GM12878 (cell line): ENCODE measurements around the gene STPG4. TPM values are rescaled to one million over a fixed set of nuclear protein-coding genes. Genes with fewer than 3 reads are reported as not detected.

Experiments used
- ATAC-seq: fragments of 200-7000 bp; cut with Tn5 transposase; 3 replicates; pipeline ENCODE4 v1.9.1; 2020; ENCODE audit warnings: mild to moderate bottlenecking, moderate library complexity
- Bru-seq: library from RNA; stranded (reverse); fragments of 400-500 nt; gene quantifications from one replicate; lab custom pipeline; 2021; lab: Mats Ljungman, UMichigan
- BruChase-seq, 2 experiments: library from RNA; stranded (reverse); fragments of 400-500 nt; gene quantifications; one replicate each; lab custom pipeline; 2021; lab: Mats Ljungman, UMichigan
- BruUV-seq: library from RNA; stranded (reverse); fragments of 400-500 nt; replicated peaks from 2 replicates; lab custom pipeline; 2021; lab: Mats Ljungman, UMichigan
- CTCF ChIA-PET: fragments of 300-600 bp; sonication (Branson Sonifier 250); formaldehyde crosslinking; extraction: SDS; loops from one replicate; lab custom pipeline; 2021; ENCODE audit warnings: inconsistent platforms; lab: Yijun Ruan, JAX
- POLR2A ChIA-PET: fragments of 350-600 bp; formaldehyde crosslinking; extraction: SDS; loops from one replicate; lab custom pipeline; 2021; ENCODE audit warnings: inconsistent platforms; lab: Charles Lee
- RAD21 ChIA-PET: fragments of 300-600 bp; sonication (Branson Sonifier 250); formaldehyde crosslinking; loops from one replicate; lab custom pipeline; 2023; ENCODE audit warnings: antibody characterized with exemption; ENCODE audit not compliant: unreplicated experiment; lab: Charles Lee
- SMC1A ChIA-PET: fragments of 300-600 bp; sonication (Branson Sonifier 250); formaldehyde crosslinking; loops from one replicate; lab custom pipeline; 2023; ENCODE audit not compliant: unreplicated experiment, uncharacterized antibody; lab: Charles Lee
- DNase-seq: peaks from one replicate; pipeline ENCODE4 v3.0.0-alpha.2; 2011; ENCODE audit warnings: low read depth, low spot score
- FAIRE-seq: peaks from 3 replicates; lab custom pipeline; 2011; peaks lifted over from hg19 to GRCh38; lab: Jason Lieb, UNC
- H2AFZ ChIP-seq: 2 replicates; pipeline ENCODE4 v1.6.0; 2011; ENCODE audit warnings: low read depth, low read length, control low read depth; ENCODE audit not compliant: control insufficient read depth
- H3K27ac ChIP-seq: 2 replicates; pipeline ENCODE4 v1.5.1; 2011; ENCODE audit warnings: control low read depth; ENCODE audit not compliant: control insufficient read depth, insufficient read depth
- H3K27me3 ChIP-seq, 2 experiments: replicated peaks in 1 of 2; 2 replicates each; pipeline versions ENCODE4 v1.6.0 to v1.6.1; 2011; ENCODE audit warnings: low read length in 1 of 2; ENCODE audit not compliant: control insufficient read depth in 2 of 2, insufficient read depth in 2 of 2
- H3K36me3 ChIP-seq, 2 experiments: 2 replicates each; pipeline ENCODE4 v1.5.1; 2011; ENCODE audit warnings: low read length in 1 of 2; ENCODE audit not compliant: control insufficient read depth in 2 of 2, insufficient read depth in 2 of 2
- H3K4me1 ChIP-seq: 2 replicates; pipeline ENCODE4 v1.6.1; 2011; ENCODE audit warnings: mild to moderate bottlenecking, low read length, moderate library complexity, mixed read lengths; ENCODE audit not compliant: control insufficient read depth, insufficient read depth
- H3K4me2 ChIP-seq: 2 replicates; pipeline ENCODE4 v1.6.0; 2011; ENCODE audit warnings: control low read depth; ENCODE audit not compliant: control insufficient read depth, insufficient read depth
- H3K4me3 ChIP-seq: fragments of 200-600 bp; sonication (generic); 2 replicates; pipeline ENCODE4 v1.5.1; 2016
- H3K79me2 ChIP-seq: 2 replicates; pipeline ENCODE4 v1.6.0; 2011; ENCODE audit warnings: low read length; ENCODE audit not compliant: control insufficient read depth, insufficient read depth
- H3K9ac ChIP-seq: 2 replicates; pipeline ENCODE4 v1.8.0; 2011; ENCODE audit warnings: low read length, control low read depth, mixed read lengths; ENCODE audit not compliant: control insufficient read depth, insufficient read depth
- H3K9me3 ChIP-seq: replicated peaks from 3 replicates; pipeline ENCODE4 v1.5.1; 2011; ENCODE audit warnings: mild to moderate bottlenecking, low read length; ENCODE audit not compliant: control insufficient read depth, insufficient read depth
- H4K20me1 ChIP-seq: 2 replicates; pipeline ENCODE4 v1.6.0; 2011; ENCODE audit not compliant: control insufficient read depth, insufficient read depth
- BACH1 ChIP-seq: fragments of 450-650 bp; IDR thresholded peaks from 2 replicates; pipeline ENCODE4 v1.6.1; 2017; ENCODE audit warnings: mild to moderate bottlenecking, borderline replicate concordance
- GABPA ChIP-seq: IDR thresholded peaks from 2 replicates; pipeline ENCODE4 v1.6.1; 2014; ENCODE audit warnings: antibody characterized with exemption, low read depth, mild to moderate bottlenecking, inconsistent platforms
- HDAC6 ChIP-seq: fragments of 200-600 bp; sonication (generic); IDR thresholded peaks from one replicate; pipeline ENCODE4 v1.8.0; 2017; ENCODE audit warnings: antibody characterized with exemption; ENCODE audit not compliant: unreplicated experiment
- NFXL1 ChIP-seq: fragments of 450-650 bp; IDR thresholded peaks from 2 replicates; pipeline ENCODE4 v1.6.1; 2017; ENCODE audit warnings: antibody characterized with exemption, mild to moderate bottlenecking, borderline replicate concordance
- RUNX3 ChIP-seq: IDR thresholded peaks from 2 replicates; pipeline ENCODE4 v1.6.1; 2012; ENCODE audit warnings: low read length, inconsistent platforms
- WGBS: methylation state at CpG from one replicate; pipeline ENCODE4 v1.1.6; 2016; ENCODE audit warnings: low lambda C conversion rate; ENCODE audit not compliant: insufficient replicate concordance, insufficient coverage; ENCODE audit errors: missing lambda C conversion rate; 5-methylcytosine and 5-hydroxymethylcytosine counted together
- in situ Hi-C: fragments of 300-500 bp; cut with MboI; formaldehyde crosslinking; loops from 9 replicates; pipeline ENCODE4 v1.14.3; 2018; ENCODE audit warnings: mixed read lengths
- intact Hi-C: fragments of 100-400 bp; cut with micrococcal nuclease; formaldehyde crosslinking; loops from one replicate; pipeline ENCODE4 v1.14.2; 2022; ENCODE audit not compliant: unreplicated experiment
- long read RNA-seq, 2 experiments: library from polyadenylated mRNA; unstranded; transcript quantifications; one replicate each; pipeline ENCODE4 v2.0.0, GENCODE V29; 2019 to 2020
- polyA minus RNA-seq, 3 experiments: library from RNA; depleted of rRNA, polyadenylated mRNA; stranded (reverse); fragments of >200 nt; gene quantifications; 2 replicates each; pipeline ENCODE4 v1.2.3, GENCODE V29; 2011
- polyA plus RNA-seq, 11 experiments: library from polyadenylated mRNA; depleted of rRNA in 4 of 11; unstranded in 6 of 11; stranded (reverse) in 5 of 11; fragments of >200 nt; fragmentation: Nextera tagmentation in 4 of 11; fragmentation: Illumina TruSeq in 1 of 11; extraction: Ambion mirVana in 4 of 11; extraction: Trizol in 1 of 11; gene quantifications; 1 replicate in 1 of 11; 2 replicates in 10 of 11; pipeline versions ENCODE4 v1.2.1 to v1.2.3, GENCODE V29; 2011 to 2016; ENCODE audit warnings: inconsistent platforms in 2 of 11, missing spikeins in 2 of 11, low read depth in 1 of 11
- total RNA-seq, 4 experiments: library from RNA; depleted of rRNA in 3 of 4; stranded (reverse); fragments of >200 nt in 3 of 4; fragmentation: Illumina TruSeq in 1 of 4; extraction: Trizol in 1 of 4; gene quantifications; 2 replicates each; pipeline versions ENCODE4 v1.2.1 to v1.2.3, GENCODE V29; 2013 to 2021

Gene STPG4, protein sequence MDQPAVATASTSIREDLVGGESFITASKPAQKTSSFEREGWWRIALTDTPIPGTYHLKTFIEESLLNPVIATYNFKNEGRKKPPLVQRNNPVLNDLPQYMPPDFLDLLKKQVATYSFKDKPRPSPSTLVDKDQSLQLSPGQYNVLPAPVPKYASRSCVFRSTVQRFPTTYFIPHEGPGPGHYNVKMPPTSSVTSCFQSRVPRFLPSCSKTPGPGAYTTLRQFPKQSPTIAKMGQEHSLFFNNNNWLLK
- total RNA-seq (2013; cell fraction: nucleolus; rRNA removed), result 0.81 and 1.6 TPM in 2 replicates
- 0.22 and 0.23 TPM in 2 replicates for total RNA-seq (2014; rRNA removed)
- 0.22 and 0.28 TPM in 2 replicates for total RNA-seq (2014; rRNA removed; fragmentation: Illumina TruSeq; extraction: Trizol)
- total RNA-seq (2021), result not detected in 2 replicates
- polyA plus RNA-seq (2011; ENCODE audit: low read depth), result not detected
- 0.07 and 0.15 TPM in 2 replicates for polyA plus RNA-seq (2011; rRNA removed)
- polyA plus RNA-seq (2011; cell fraction: cytosol; rRNA removed), result 0.03 and 0.07 TPM in 2 replicates
- polyA plus RNA-seq (2011; cell fraction: nucleus; rRNA removed), result 0.30 and 0.31 TPM in 2 replicates
- 0.09 and 0.14 TPM in 2 replicates for polyA plus RNA-seq (2012)
- 0.10 TPM in 1 of 2 replicates, not detected in the other for polyA plus RNA-seq (2014; fragmentation: Illumina TruSeq; extraction: Trizol)
- not detected for polyA plus RNA-seq (2014; fragmentation: Nextera tagmentation; extraction: Ambion mirVana)
- polyA plus RNA-seq (2014; rRNA removed), result 0.22 and 0.29 TPM in 2 replicates
- polyA plus RNA-seq (2016; fragmentation: Nextera tagmentation; extraction: Ambion mirVana), result under 1 TPM; 0.16 to 0.19 TPM
- polyA minus RNA-seq (2011; rRNA and poly(A)+ RNA removed), result 0.29 and 0.67 TPM in 2 replicates
- not detected in 2 replicates for polyA minus RNA-seq (2011; cell fraction: cytosol; rRNA and poly(A)+ RNA removed)
- polyA minus RNA-seq (2011; cell fraction: nucleus; rRNA and poly(A)+ RNA removed), result 0.48 and 0.96 TPM in 2 replicates
- Bru-seq, nascent RNA, result percentile 43 among the genes with signal in this experiment
- percentile 48 among the genes with signal in this experiment for BruChase-seq, experiment 1, labeled RNA remaining after a 6-hour chase
- percentile 58 among the genes with signal in this experiment for BruChase-seq, experiment 2, labeled RNA remaining after a 2-hour chase
- long read RNA-seq, experiment 1, result 0 reads
- long read RNA-seq, experiment 2, result 0 reads

DNA sequence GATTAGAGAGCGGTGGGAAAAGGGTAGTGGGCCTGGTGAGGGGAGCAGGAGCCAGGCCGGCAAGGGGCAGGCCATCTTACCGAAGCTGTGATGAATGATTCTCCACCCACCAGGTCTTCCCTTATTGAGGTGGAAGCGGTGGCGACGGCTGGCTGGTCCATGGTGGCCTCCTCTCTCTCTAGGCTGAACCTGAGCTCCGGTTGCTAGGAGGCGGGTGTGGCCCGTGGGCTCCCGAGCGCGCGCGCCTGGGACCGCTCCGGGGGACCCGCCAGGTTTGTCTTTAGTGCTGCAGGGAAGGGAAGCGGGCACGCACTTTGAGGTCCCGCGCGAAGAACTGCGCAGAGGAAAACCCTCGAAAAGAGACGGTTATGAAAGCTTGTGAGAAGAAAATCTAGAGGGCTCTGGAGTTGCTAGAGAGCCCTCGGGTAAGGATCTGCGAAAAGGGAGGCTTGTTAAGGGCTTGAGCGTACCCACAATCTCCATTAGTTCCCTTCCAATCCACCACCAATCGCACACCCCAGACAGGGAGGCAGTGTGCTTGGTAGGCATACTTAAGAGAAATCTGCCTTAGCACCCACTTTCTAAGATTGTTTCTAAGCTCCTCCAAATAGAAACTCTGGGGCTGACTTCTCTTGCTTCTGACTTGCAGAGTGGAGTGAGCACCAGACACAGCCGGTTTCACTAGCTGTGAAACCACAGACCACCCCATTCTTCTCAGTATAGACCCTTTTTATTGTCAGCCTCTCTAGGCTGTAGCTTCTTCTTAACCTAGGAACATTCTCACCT lies at the start of gene STPG4:
TSS of gene STPG4 (minus strand) at position 218 of the 786 bp plus-strand sequence. CDS start at position 161, 57 bp downstream.
- in situ Hi-C loops, result no loop called here
- RAD21 ChIA-PET, result interaction anchor here (1.0 to 1.8 kb wide), 3 partner anchors 10 to 17 kb away, joined by 4 to 6 read pairs (median 4); no protein-coding TSS in a partner anchor

More for the DNA sequence above, at the start of gene STPG4:
- no peak for DNase-seq
- H3K79me2 ChIP-seq, result no peaks in the 10 kb centered on the region
- H3K9ac ChIP-seq, result no peak within 1 kb of the TSS
- H3K27ac ChIP-seq, result peak within 1 kb of the TSS; percentile 22
- intact Hi-C loops, result no loop called here
- 93% methylated on average over 29 of the region's 30 CpGs for WGBS
- H4K20me1 ChIP-seq, result no peaks in the 10 kb centered on the region
- H3K4me1 ChIP-seq, result 0 out of 2 replicates have a peak, but pooled peaks cover 8% of the 10 kb centered on the region
- H3K4me3 ChIP-seq, result no peak within 1 kb of the TSS
- ChIA-PET CTCF (interaction anchor here (0.6 to 1.2 kb wide), 8 partner anchors 10 to 180 kb away, joined by 3 to 5 read pairs (median 4); no protein-coding TSS in a partner anchor), SMC1A (interaction anchor here (1.0 to 2.2 kb wide), 8 partner anchors 10 to 167 kb away, joined by 3 to 17 read pairs (median 4); no protein-coding TSS in a partner anchor), POLR2A (interaction anchor here (0.6 to 1.9 kb wide), 5 partner anchors 10 to 249 kb away, joined by 3 to 11 read pairs (median 3); no protein-coding TSS in a partner anchor)
- peaks cover 2 to 27% of the 10 kb centered on the region in 2 experiments for H3K36me3 ChIP-seq
- no peak within 1 kb of the TSS for H2AFZ ChIP-seq
- peak; percentile 63 for ATAC-seq
- no TSS peak for BruUV-seq
- H3K27me3 ChIP-seq, result no peaks in the 10 kb centered on the region
- no peak within 1 kb of the TSS for H3K4me2 ChIP-seq
- FAIRE-seq, result no peak
- H3K9me3 ChIP-seq, result no peaks in the 10 kb centered on the region
- TF ChIP-seq HDAC6 (no peak), BACH1 (no peak), RUNX3 (peak; percentile 45; the same call in 1 of the 2 replicates), NFXL1 (no peak), GABPA (no peak)
